Neuronal stem cell (in vitro differentiated cells): Measurements from ENCODE around the gene SPATA13.
A peak's percentile ranks its signal among the peaks of the same experiment; 100 is the strongest.

Experiments
- DNase-seq: peaks from one replicate; pipeline ENCODE4 v3.0.0-alpha.2; 2013; ENCODE audit warnings: low spot score
- H2AFZ ChIP-seq: one replicate; pipeline ENCODE4 v1.6.1; 2013; ENCODE audit warnings: mild to moderate bottlenecking, low read length, inconsistent platforms
- H2AK5ac ChIP-seq: 2 replicates; pipeline ENCODE4 v1.6.1; 2013; ENCODE audit warnings: low read depth, mild to moderate bottlenecking, inconsistent platforms, low read length, moderate library complexity, mixed read lengths
- H2BK120ac ChIP-seq: 2 replicates; pipeline ENCODE4 v1.6.1; 2013; ENCODE audit warnings: low read depth, mild to moderate bottlenecking, inconsistent platforms, low read length, moderate library complexity, mixed read lengths
- H2BK12ac ChIP-seq: one replicate; pipeline ENCODE4 v1.6.1; 2013; ENCODE audit warnings: low read length, inconsistent platforms
- H2BK15ac ChIP-seq: 2 replicates; pipeline ENCODE4 v1.6.1; 2013; ENCODE audit warnings: mild to moderate bottlenecking, low read length, inconsistent platforms, mixed read lengths
- H2BK5ac ChIP-seq: one replicate; pipeline ENCODE4 v1.6.1; 2013; ENCODE audit warnings: inconsistent platforms, mild to moderate bottlenecking, low read length, moderate library complexity
- H3K14ac ChIP-seq: one replicate; pipeline ENCODE4 v1.6.1; 2013; ENCODE audit warnings: low read length, inconsistent platforms
- H3K18ac ChIP-seq: 2 replicates; pipeline ENCODE4 v1.6.1; 2013; ENCODE audit warnings: low read length, inconsistent platforms
- H3K23ac ChIP-seq: 2 replicates; pipeline ENCODE4 v1.6.1; 2013; ENCODE audit warnings: low read depth, mild to moderate bottlenecking, mixed read lengths, low read length, inconsistent platforms; ENCODE audit not compliant: poor library complexity
- H3K27ac ChIP-seq: replicated peaks from 3 replicates; pipeline ENCODE4 v1.5.1; 2013; ENCODE audit warnings: low read length, inconsistent platforms
- H3K27me3 ChIP-seq, 3 experiments: 2 replicates each; pipeline ENCODE4 v1.6.1; 2013; ENCODE audit warnings: low read length in 3 of 3, mild to moderate bottlenecking in 2 of 3, inconsistent platforms in 1 of 3, low read depth in 1 of 3, mixed read lengths in 1 of 3, moderate library complexity in 1 of 3; ENCODE audit not compliant: control insufficient read depth in 3 of 3, insufficient read depth in 3 of 3
- H3K36me3 ChIP-seq, 2 donors: replicated peaks in 1 of 2; 2 replicates each; pipeline ENCODE4 v1.6.1; 2013; ENCODE audit warnings: low read length in 2 of 2; ENCODE audit not compliant: control insufficient read depth in 2 of 2, insufficient read depth in 2 of 2
- H3K4ac ChIP-seq: 2 replicates; pipeline ENCODE4 v1.6.1; 2013; ENCODE audit warnings: inconsistent platforms, mild to moderate bottlenecking, low read length, moderate library complexity
- H3K4me1 ChIP-seq, 2 donors: 1 replicate in 1 of 2; 2 replicates in 1 of 2; pipeline ENCODE4 v1.6.1; 2013; ENCODE audit warnings: low read length in 2 of 2, low read depth in 1 of 2; ENCODE audit not compliant: control insufficient read depth in 2 of 2, insufficient read depth in 1 of 2
- H3K4me2 ChIP-seq: one replicate; pipeline ENCODE4 v1.6.1; 2013; ENCODE audit warnings: mild to moderate bottlenecking, low read length, inconsistent platforms; ENCODE audit not compliant: insufficient read depth, poor library complexity, severe bottlenecking
- H3K4me3 ChIP-seq, 2 donors: 2 replicates each; pipeline ENCODE4 v1.5.1; 2013; ENCODE audit warnings: low read length in 2 of 2, mild to moderate bottlenecking in 2 of 2, inconsistent platforms in 1 of 2, moderate library complexity in 1 of 2
- H3K79me1 ChIP-seq: one replicate; pipeline ENCODE4 v1.6.1; 2013; ENCODE audit warnings: low read depth, mild to moderate bottlenecking, inconsistent platforms, low read length, moderate library complexity
- H3K9ac ChIP-seq: one replicate; pipeline ENCODE4 v1.6.1; 2013; ENCODE audit warnings: mild to moderate bottlenecking, low read depth, low read length, inconsistent platforms; ENCODE audit not compliant: poor library complexity
- H3K9me3 ChIP-seq, 2 donors: replicated peaks in 1 of 2; 2 replicates each; pipeline versions ENCODE3 to v1.6.1; 2013; ENCODE audit warnings: low read length in 2 of 2, mild to moderate bottlenecking in 2 of 2, inconsistent platforms in 1 of 2, low read depth in 1 of 2, mixed read lengths in 1 of 2, moderate library complexity in 1 of 2; ENCODE audit not compliant: control insufficient read depth in 2 of 2, insufficient read depth in 1 of 2
- H4K8ac ChIP-seq: one replicate; pipeline ENCODE4 v1.6.1; 2013; ENCODE audit warnings: low read depth, mild to moderate bottlenecking, inconsistent platforms, low read length, moderate library complexity
- H4K91ac ChIP-seq: one replicate; pipeline ENCODE4 v1.6.1; 2013; ENCODE audit warnings: low read length, low read depth, mild to moderate bottlenecking, inconsistent platforms; ENCODE audit not compliant: poor library complexity
- WGBS, 2 donors: extraction: QIAGEN DNeasy Blood & Tissue Kit; methylation state at CpG; one replicate each; pipeline ENCODE4 v1.1.7; 2013; ENCODE audit warnings: missing lambda C conversion rate in 2 of 2, mixed read lengths in 1 of 2; ENCODE audit not compliant: insufficient read length in 2 of 2, insufficient replicate concordance in 1 of 2; ENCODE audit errors: extremely low coverage in 2 of 2; 5-methylcytosine and 5-hydroxymethylcytosine counted together

Gene SPATA13

DNA sequence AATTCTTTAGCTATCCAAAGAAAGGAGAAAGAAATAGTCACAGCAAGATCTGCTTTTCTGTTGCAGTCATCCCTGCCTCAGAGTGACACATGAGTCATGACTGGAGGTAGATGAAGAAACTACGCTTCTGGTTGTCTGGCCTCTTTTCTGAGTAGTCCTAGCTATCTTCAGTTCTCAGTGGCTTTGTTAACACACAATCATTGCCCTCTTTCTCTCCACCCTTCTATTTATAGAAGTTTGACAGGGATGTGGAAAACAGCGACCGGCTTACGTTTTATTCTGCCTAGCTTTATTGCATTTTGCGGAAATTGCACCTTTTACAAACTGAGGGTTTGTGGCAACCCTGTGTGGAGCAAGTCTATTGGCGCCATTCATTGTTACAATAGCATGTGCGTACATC is 26.7 kb downstream of the SPATA13 start:
- no CpG with 5 or more reads among the region's 7 CpGs for WGBS, 2 donors
- Histone ChIP-seq H3K4me2 (no peak overlapping the region), H2BK5ac (no peak overlapping the region), H4K91ac (no peak overlapping the region), H3K4me3 (no peak overlapping the region), H3K79me1 (no peaks in the 10 kb centered on the region), H3K4me1 (peaks cover 0 to 4% of the 10 kb centered on the region in 2 donors), H3K14ac (no peak overlapping the region), H3K4ac (no peak overlapping the region), H3K36me3 (peaks cover 0 to 24% of the 10 kb centered on the region in 2 donors), H3K9me3 (peaks cover 2 to 36% of the 10 kb centered on the region in 2 donors), H2AFZ (no peak overlapping the region), H3K9ac (no peak overlapping the region), H2BK12ac (no peak overlapping the region), H4K8ac (no peak overlapping the region), H2AK5ac (no peak overlapping the region), H3K27ac (no peak overlapping the region), H3K18ac (no peak overlapping the region), H2BK15ac (no peak overlapping the region), H2BK120ac (no peak overlapping the region), H3K27me3 (no peaks in the 10 kb centered on the region), H3K23ac (no peak overlapping the region)
- DNase-seq = no peak

DNA sequence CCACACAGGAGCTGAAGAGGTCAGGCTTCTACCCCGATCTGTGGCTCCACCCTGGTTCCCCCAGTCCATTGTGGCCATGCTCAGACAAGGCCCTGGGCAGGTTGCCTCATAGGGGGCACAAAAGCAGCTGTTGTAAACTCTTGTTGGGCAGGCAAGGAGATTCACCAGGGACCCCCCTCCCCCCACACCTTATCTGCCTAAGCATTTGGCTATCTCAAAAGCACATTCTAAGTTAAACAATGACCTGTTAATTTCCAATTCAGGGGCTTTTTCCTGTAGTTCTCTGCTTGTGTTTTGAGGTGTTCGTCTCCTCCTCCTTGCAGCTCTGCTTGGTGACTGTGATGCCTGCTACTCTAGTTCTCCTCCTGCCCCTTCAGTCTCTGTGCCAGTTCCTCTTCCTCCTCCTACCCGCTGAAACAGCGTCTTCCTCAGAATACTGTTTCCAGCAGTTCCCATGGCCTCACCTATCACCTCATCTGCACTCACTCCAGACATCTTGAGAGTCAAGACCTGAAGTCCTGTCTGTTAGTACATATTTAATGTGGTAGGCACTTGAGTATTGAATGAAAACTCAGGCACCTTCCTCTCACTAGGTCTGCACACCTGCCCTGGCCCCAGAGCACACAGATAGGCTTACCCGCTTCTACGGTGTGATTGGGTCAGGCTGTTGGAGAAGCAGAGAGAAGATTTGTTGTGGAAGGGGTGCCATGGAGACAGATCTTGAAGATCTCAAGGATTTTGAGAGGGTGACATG is 31.7 kb downstream of the SPATA13 start:
- Histone ChIP-seq H2AFZ (no peak overlapping the region), H3K4me3 (no peak overlapping the region), H3K23ac (no peak overlapping the region), H2BK120ac (no peak overlapping the region), H3K9ac (no peak overlapping the region), H2BK5ac (no peak overlapping the region), H3K4me1 (peaks cover 0 to 7% of the 10 kb centered on the region in 2 donors), H4K8ac (no peak overlapping the region), H2BK12ac (no peak overlapping the region), H3K14ac (no peak overlapping the region), H3K18ac (peak overlapping the region; percentile 27), H2AK5ac (no peak overlapping the region), H3K36me3 (peaks cover 0 to 23% of the 10 kb centered on the region in 2 donors), H3K27me3 (no peaks in the 10 kb centered on the region), H3K4me2 (no peak overlapping the region), H3K4ac (no peak overlapping the region), H4K91ac (no peak overlapping the region), H3K9me3 (peaks cover 2 to 38% of the 10 kb centered on the region in 2 donors), H2BK15ac (no peak overlapping the region), H3K27ac (no peak overlapping the region), H3K79me1 (peaks cover 1% of the 10 kb centered on the region)
- no CpG with 5 or more reads among the region's 6 CpGs for WGBS, 2 donors
- no peak for DNase-seq

GRCh38 chr13:24192811-24193162 is 32.3 kb downstream of the SPATA13 start:
- no peak overlapping the region for H3K27ac ChIP-seq
- H3K4me3 ChIP-seq = no peak overlapping the region

GRCh38 chr13:24194447-24194846 is 33.9 kb downstream of the SPATA13 start:
- H3K27me3 ChIP-seq = no peaks in the 10 kb centered on the region
- no CpG with 5 or more reads among the region's 8 CpGs for WGBS, 2 donors
- no peak overlapping the region for H2AFZ ChIP-seq

More at GRCh38 chr13:24192811-24193162, 32.3 kb downstream of the SPATA13 start:
- no peak for DNase-seq
- Histone ChIP-seq H3K4me2 (no peak overlapping the region), H3K79me1 (peaks cover 1% of the 10 kb centered on the region), H4K8ac (no peak overlapping the region), H2BK15ac (no peak overlapping the region), H3K9me3 (peaks cover 2 to 38% of the 10 kb centered on the region in 2 donors), H2BK120ac (no peak overlapping the region), H3K14ac (no peak overlapping the region), H2AFZ (no peak overlapping the region), H3K23ac (no peak overlapping the region), H2AK5ac (no peak overlapping the region), H2BK12ac (no peak overlapping the region), H3K4me1 (peaks cover 0 to 7% of the 10 kb centered on the region in 2 donors), H2BK5ac (no peak overlapping the region), H4K91ac (no peak overlapping the region), H3K18ac (no peak overlapping the region), H3K9ac (no peak overlapping the region), H3K27me3 (no peaks in the 10 kb centered on the region), H3K4ac (no peak overlapping the region), H3K36me3 (peaks cover 0 to 23% of the 10 kb centered on the region in 2 donors)
- no CpG with 5 or more reads among the region's 1 CpG for WGBS, 2 donors

More at GRCh38 chr13:24194447-24194846, 33.9 kb downstream of the SPATA13 start:
- no peak overlapping the region for H3K18ac ChIP-seq
- H3K27ac ChIP-seq = no peak overlapping the region
- H2BK120ac ChIP-seq = no peak overlapping the region
- H3K4me3 ChIP-seq = no peak overlapping the region
- H3K4ac ChIP-seq = no peak overlapping the region
- no peak overlapping the region for H3K14ac ChIP-seq
- no peak overlapping the region for H3K9ac ChIP-seq
- H3K4me2 ChIP-seq = no peak overlapping the region
- peaks cover 1% of the 10 kb centered on the region for H3K79me1 ChIP-seq
- no peak overlapping the region for H2AK5ac ChIP-seq
- no peak overlapping the region for H4K8ac ChIP-seq
- no peak for DNase-seq
- H3K36me3 ChIP-seq = peaks cover 0 to 23% of the 10 kb centered on the region in 2 donors
- no peak overlapping the region for H4K91ac ChIP-seq
- H2BK5ac ChIP-seq = no peak overlapping the region
- H3K9me3 ChIP-seq = peaks cover 0 to 26% of the 10 kb centered on the region in 2 donors
- no peak overlapping the region for H2BK15ac ChIP-seq
- peaks cover 0 to 7% of the 10 kb centered on the region in 2 donors for H3K4me1 ChIP-seq
- no peak overlapping the region for H3K23ac ChIP-seq
- no peak overlapping the region for H2BK12ac ChIP-seq
